Measurements from ENCODE around the gene MME.

DNA sequence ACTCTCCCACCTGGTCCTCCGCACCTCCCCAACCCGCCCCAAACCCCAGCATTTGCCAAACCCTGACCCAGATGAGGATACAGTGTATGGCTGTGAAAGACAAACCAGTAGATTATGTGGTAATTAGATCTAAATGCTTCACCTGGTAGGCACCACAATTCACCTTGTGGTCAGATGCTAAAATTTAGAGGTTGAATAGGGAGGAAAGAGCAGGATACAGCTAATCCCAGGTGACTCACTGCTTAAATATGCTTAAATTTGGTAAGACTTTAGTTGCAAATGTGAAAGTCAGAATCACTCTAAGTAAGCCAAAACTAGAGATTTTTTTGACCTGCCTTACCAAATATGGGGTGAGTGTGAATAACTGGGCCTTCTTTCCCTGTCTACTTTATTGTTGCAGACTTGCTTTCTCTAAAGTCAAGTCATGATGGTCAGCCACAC lies 105.5 kb downstream of the MME start:
- TF ChIP-seq, protein P1, sequence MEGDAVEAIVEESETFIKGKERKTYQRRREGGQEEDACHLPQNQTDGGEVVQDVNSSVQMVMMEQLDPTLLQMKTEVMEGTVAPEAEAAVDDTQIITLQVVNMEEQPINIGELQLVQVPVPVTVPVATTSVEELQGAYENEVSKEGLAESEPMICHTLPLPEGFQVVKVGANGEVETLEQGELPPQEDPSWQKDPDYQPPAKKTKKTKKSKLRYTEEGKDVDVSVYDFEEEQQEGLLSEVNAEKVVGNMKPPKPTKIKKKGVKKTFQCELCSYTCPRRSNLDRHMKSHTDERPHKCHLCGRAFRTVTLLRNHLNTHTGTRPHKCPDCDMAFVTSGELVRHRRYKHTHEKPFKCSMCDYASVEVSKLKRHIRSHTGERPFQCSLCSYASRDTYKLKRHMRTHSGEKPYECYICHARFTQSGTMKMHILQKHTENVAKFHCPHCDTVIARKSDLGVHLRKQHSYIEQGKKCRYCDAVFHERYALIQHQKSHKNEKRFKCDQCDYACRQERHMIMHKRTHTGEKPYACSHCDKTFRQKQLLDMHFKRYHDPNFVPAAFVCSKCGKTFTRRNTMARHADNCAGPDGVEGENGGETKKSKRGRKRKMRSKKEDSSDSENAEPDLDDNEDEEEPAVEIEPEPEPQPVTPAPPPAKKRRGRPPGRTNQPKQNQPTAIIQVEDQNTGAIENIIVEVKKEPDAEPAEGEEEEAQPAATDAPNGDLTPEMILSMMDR (IDR thresholded peaks at IDR 0.05; ENCODE audit: low read depth, low read length) = no peak
- no peak for TF ChIP-seq EZH2phosphoT487 (IDR thresholded peaks at IDR 0.05; ENCODE audit: low read depth)
